HEK293 (cell line): ENCODE measurements around the gene USP37.
A peak's percentile ranks its signal among the peaks of the same experiment; 100 is the strongest.

Experiments
- CTCF ChIA-PET: fragments of 350-600 bp; formaldehyde crosslinking; extraction: SDS; loops from one replicate; lab custom pipeline; 2021; ENCODE audit warnings: antibody characterized with exemption; lab: Yijun Ruan, JAX
- POLR2A ChIA-PET: fragments of 300-600 bp; formaldehyde crosslinking; extraction: SDS; loops from one replicate; lab custom pipeline; 2020; ENCODE audit warnings: antibody characterized with exemption, inconsistent platforms; lab: Yijun Ruan, JAX
- H3K27ac ChIP-seq: fragments of 200-500 bp; sonication (Bioruptor generic); 2 replicates; pipeline ENCODE4 v1.5.1; 2014; ENCODE audit warnings: low read depth, low read length, control low read depth, inconsistent platforms; ENCODE audit errors: extremely low read depth
- H3K36me3 ChIP-seq, 2 experiments: fragments of 200-500 bp in 1 of 2; sonication (Bioruptor generic) in 1 of 2; 1 replicate in 1 of 2; 2 replicates in 1 of 2; pipeline ENCODE4 v1.5.1; 2014 to 2017; ENCODE audit warnings: inconsistent platforms in 2 of 2, low read length in 2 of 2; ENCODE audit not compliant: control insufficient read depth in 2 of 2, insufficient read depth in 1 of 2
- H3K4me1 ChIP-seq: fragments of 200-500 bp; sonication (Bioruptor generic); 2 replicates; pipeline ENCODE4 v1.5.1; 2014; ENCODE audit warnings: mild to moderate bottlenecking, low read length, inconsistent platforms; ENCODE audit not compliant: control insufficient read depth, insufficient read depth
- H3K4me3 ChIP-seq: 2 replicates; pipeline ENCODE4 v1.5.1; 2011; ENCODE audit warnings: low read depth, mild to moderate bottlenecking, control low read depth, low read length, moderate library complexity
- H3K9me3 ChIP-seq: fragments of 200-500 bp; sonication (Bioruptor generic); 2 replicates; pipeline ENCODE4 v1.5.1; 2014; ENCODE audit warnings: low read depth, low read length, inconsistent platforms; ENCODE audit not compliant: control insufficient read depth, insufficient read depth
- ATF2 ChIP-seq: fragments of 450-650 bp; formaldehyde crosslinking; IDR thresholded peaks from 2 replicates; pipeline ENCODE4 v1.5.1; 2016; ENCODE audit warnings: missing biosample characterization, missing genetic modification characterization, low read depth
- OSR2 ChIP-seq: fragments of 450-650 bp; formaldehyde crosslinking; IDR thresholded peaks from 2 replicates; pipeline ENCODE4 v1.5.1; 2016; ENCODE audit warnings: missing biosample characterization, missing genetic modification characterization
- SP3 ChIP-seq: fragments of 450-650 bp; formaldehyde crosslinking; IDR thresholded peaks from 2 replicates; pipeline ENCODE4 v1.5.1; 2016; ENCODE audit warnings: missing biosample characterization, missing genetic modification characterization
- ZBTB1 ChIP-seq: fragments of 450-650 bp; formaldehyde crosslinking; IDR thresholded peaks from 2 replicates; pipeline ENCODE4 v1.5.1; 2016; ENCODE audit warnings: missing biosample characterization, missing genetic modification characterization
- ZNF184 ChIP-seq: fragments of 450-650 bp; IDR thresholded peaks from 2 replicates; pipeline ENCODE4 v1.5.1; 2018; ENCODE audit warnings: missing biosample characterization, mild to moderate bottlenecking, missing genetic modification characterization
- ZNF19 ChIP-seq: fragments of 450-650 bp; formaldehyde crosslinking; IDR thresholded peaks from 2 replicates; pipeline ENCODE4; 2016; ENCODE audit warnings: missing biosample characterization, missing genetic modification characterization, low read depth
- ZNF266 ChIP-seq: fragments of 450-650 bp; formaldehyde crosslinking; IDR thresholded peaks from 2 replicates; pipeline ENCODE4 v1.5.1; 2016; ENCODE audit warnings: missing biosample characterization, missing genetic modification characterization, low read depth
- ZNF404 ChIP-seq: fragments of 450-650 bp; formaldehyde crosslinking; IDR thresholded peaks from 2 replicates; pipeline ENCODE4 v1.5.1; 2017; ENCODE audit warnings: missing biosample characterization, missing genetic modification characterization
- ZNF501 ChIP-seq: fragments of 450-650 bp; formaldehyde crosslinking; IDR thresholded peaks from 2 replicates; pipeline ENCODE4 v1.5.1; 2016; ENCODE audit warnings: missing biosample characterization, missing genetic modification characterization
- ZNF544 ChIP-seq: fragments of 450-650 bp; formaldehyde crosslinking; IDR thresholded peaks from 2 replicates; pipeline ENCODE4 v1.5.0; 2017; ENCODE audit warnings: missing biosample characterization, missing genetic modification characterization
- ZNF624 ChIP-seq: fragments of 450-650 bp; formaldehyde crosslinking; IDR thresholded peaks from 2 replicates; pipeline ENCODE4 v1.5.1; 2017; ENCODE audit warnings: missing biosample characterization, missing genetic modification characterization
- ZNF776 ChIP-seq: fragments of 450-650 bp; formaldehyde crosslinking; IDR thresholded peaks from 2 replicates; pipeline ENCODE4 v1.5.0; 2017; ENCODE audit warnings: missing biosample characterization, missing genetic modification characterization, borderline replicate concordance
- ZNF843 ChIP-seq: fragments of 450-650 bp; formaldehyde crosslinking; IDR thresholded peaks from 2 replicates; pipeline ENCODE4 v1.5.1; 2016; ENCODE audit warnings: missing biosample characterization, missing genetic modification characterization
- TF ChIP-seq, protein P1 (sequence below): fragments of 450-650 bp; IDR thresholded peaks from 2 replicates; pipeline ENCODE4 v1.5.1; 2018; ENCODE audit warnings: missing biosample characterization, missing genetic modification characterization
- TF ChIP-seq, protein P2 (sequence below): fragments of 450-650 bp; formaldehyde crosslinking; IDR thresholded peaks from 2 replicates; pipeline ENCODE4 v1.5.1; 2016; ENCODE audit warnings: missing biosample characterization, missing genetic modification characterization

USP37 gene

DNA sequence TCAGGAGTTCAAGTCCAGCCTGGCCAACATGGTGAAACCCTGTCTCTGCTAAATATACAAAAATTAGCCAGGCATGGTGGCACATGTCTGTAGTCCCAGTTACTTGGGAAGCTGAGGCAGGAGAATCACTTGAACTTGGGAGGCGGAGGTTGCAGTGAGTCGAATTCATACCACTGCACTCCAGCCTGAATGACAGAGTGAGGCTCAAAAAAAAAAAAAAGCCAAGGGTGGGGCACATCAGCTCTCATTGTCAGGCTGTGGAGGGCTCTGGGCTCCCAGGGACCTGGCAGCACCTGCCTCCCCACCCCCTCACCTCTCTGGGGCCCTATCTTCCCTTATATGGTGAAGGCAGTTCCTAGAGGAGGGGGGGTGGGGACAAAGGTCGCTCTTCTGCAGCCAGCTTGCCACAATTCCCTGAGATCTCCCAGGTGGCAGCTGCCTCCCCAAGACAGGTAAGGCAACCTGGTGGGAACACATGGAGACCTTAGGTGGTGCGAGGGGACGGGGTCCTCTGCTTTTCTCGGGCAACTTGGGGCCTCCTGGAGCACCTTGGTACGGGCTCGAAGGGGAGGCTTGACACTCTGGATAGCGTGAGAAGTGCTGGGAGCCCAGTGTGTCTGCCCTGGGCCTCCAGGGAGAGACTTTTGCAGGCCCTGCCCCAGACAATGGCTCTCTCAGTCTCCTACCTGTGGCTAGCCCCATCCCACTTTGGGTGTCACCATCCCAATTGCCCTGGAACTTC, 149.3 kb downstream of the USP37 start, which contains the start of gene VIL1 (continued):
- TF ChIP-seq ATF2 (tag by site-specific recombination) (no peak), ZNF404 (no peak), ZNF19 (tag by site-specific recombination) (no peak)
- TF ChIP-seq, protein P1, sequence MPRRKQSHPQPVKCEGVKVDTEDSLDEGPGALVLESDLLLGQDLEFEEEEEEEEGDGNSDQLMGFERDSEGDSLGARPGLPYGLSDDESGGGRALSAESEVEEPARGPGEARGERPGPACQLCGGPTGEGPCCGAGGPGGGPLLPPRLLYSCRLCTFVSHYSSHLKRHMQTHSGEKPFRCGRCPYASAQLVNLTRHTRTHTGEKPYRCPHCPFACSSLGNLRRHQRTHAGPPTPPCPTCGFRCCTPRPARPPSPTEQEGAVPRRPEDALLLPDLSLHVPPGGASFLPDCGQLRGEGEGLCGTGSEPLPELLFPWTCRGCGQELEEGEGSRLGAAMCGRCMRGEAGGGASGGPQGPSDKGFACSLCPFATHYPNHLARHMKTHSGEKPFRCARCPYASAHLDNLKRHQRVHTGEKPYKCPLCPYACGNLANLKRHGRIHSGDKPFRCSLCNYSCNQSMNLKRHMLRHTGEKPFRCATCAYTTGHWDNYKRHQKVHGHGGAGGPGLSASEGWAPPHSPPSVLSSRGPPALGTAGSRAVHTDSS, result no peak

- Histone ChIP-seq H3K36me3 (no peaks in the 10 kb centered on the region), H3K4me3 (no peak overlapping the region), H3K9me3 (no peaks in the 10 kb centered on the region), H3K4me1 (no peaks in the 10 kb centered on the region), H3K27ac (no peak overlapping the region)
- TF ChIP-seq ZNF843 (tag by site-specific recombination) (no peak), ZNF501 (no peak), SP3 (tag by site-specific recombination) (no peak), ZNF776 (tag by site-specific recombination) (no peak), ZBTB1 (tag by site-specific recombination) (no peak), ZNF544 (no peak), ZNF624 (tag by site-specific recombination) (no peak), ZNF266 (tag by site-specific recombination) (no peak), ZNF404 (no peak), ZNF184 (tag by site-specific recombination) (no peak)
- TF ChIP-seq, protein P2, sequence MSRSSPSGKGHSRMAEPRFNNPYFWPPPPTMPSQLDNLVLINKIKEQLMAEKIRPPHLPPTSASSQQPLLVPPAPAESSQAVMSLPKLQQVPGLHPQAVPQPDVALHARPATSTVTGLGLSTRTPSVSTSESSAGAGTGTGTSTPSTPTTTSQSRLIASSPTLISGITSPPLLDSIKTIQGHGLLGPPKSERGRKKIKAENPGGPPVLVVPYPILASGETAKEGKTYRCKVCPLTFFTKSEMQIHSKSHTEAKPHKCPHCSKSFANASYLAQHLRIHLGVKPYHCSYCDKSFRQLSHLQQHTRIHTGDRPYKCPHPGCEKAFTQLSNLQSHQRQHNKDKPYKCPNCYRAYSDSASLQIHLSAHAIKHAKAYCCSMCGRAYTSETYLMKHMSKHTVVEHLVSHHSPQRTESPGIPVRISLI (tag by site-specific recombination), result no peak
- CTCF ChIA-PET, result no interaction called here
- POLR2A ChIA-PET, result no interaction called here
These were observed 149.8 kb downstream of the USP37 start for GRCh38 chr2:218418321-218418716.

DNA sequence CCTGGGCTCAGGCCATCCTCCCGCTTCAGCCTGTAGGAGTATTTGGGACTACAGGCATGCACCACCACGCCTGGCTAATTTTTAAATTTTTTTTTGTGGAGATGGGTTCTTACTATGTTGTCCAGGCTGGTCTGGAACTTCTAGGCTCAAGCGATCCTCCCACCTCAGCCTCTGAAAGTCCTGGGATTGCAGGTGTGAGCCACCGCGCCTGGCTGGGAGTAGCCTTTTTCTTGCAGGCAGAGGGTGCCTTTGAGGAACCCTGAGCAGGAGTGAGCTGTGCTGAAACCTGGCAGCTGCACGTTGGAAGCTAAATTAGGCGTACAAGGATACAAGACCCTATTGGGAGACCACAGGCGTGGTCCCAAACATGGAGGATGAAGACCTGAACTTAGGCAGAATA, 160.4 kb downstream of the USP37 start:
- H3K27ac ChIP-seq, result no peak overlapping the region
- TF ChIP-seq OSR2 (tag by site-specific recombination), result no peak
- TF ChIP-seq, protein P2 (tag by site-specific recombination), result 0 out of 2 replicates have a peak, but pooled peaks have one; percentile 9
- ChIA-PET CTCF (interaction anchor here (0.5 kb wide), 1 partner anchor 379 kb away, joined by 3 read pairs; no protein-coding TSS in a partner anchor), POLR2A (interaction anchor here (0.7 to 1.2 kb wide), 2 partner anchors 10 to 12 kb away, joined by 3 to 4 read pairs; no protein-coding TSS in a partner anchor)
- peaks cover 7% of the 10 kb centered on the region; the same call in 1 of the 2 replicates for H3K4me1 ChIP-seq
- H3K4me3 ChIP-seq, result no peak overlapping the region
- H3K9me3 ChIP-seq, result no peaks in the 10 kb centered on the region
- H3K36me3 ChIP-seq, result peaks cover 0 to 27% of the 10 kb centered on the region in 2 experiments; a peak in 1 of 3 replicates
